HG03439 (cell line): ENCODE results near the gene VOPP1.
A peak's percentile ranks its signal among the peaks of the same experiment; 100 is the strongest.
"Not testable (repeated sequence)": the region's sequence is repeated elsewhere in the genome, so short reads cannot be mapped to it uniquely, and the experiment has no call there.

ENCODE experiments used
- ATAC-seq: cut with Tn5 transposase; IDR thresholded peaks from one replicate; pipeline ENCODE4 v1.9.1; 2021; ENCODE audit warnings: mild to moderate bottlenecking, moderate library complexity; ENCODE audit not compliant: unreplicated experiment

Gene VOPP1

DNA sequence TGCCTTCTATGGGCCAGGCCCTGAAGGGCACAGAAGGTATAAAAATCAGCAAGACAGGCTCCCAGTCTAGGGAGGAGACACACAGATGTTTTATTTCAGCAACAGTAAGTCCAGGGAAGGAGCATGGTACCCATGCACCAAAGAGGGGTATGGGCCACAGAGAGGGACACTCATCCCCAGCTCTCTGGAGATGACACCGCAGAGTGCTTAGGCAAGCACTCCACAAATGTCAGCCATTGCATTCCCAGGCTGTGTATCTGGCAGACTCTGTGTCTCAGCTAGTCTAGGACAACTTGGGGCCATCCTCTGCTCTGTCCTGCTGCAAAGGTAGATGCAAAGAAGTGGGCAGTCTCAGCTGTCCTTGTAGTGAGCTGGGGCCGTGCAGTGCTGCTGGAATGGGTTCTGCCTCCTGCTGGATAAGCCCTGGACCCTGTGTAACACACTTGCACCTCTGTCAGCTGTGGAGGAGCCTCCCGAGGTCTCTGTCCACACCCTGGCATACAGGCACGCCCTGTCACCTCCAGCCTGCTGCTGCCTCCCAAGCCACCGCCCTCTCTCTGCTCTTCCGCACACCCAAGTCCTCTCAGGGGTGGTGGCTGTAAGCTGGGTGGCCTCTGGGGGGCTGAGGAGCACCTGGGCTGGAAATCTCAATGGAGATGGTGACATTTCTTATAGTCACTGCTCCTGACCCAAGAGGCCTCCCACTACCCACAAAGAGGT is 57.6 kb downstream of the VOPP1 start:
- ATAC-seq = no peak

DNA sequence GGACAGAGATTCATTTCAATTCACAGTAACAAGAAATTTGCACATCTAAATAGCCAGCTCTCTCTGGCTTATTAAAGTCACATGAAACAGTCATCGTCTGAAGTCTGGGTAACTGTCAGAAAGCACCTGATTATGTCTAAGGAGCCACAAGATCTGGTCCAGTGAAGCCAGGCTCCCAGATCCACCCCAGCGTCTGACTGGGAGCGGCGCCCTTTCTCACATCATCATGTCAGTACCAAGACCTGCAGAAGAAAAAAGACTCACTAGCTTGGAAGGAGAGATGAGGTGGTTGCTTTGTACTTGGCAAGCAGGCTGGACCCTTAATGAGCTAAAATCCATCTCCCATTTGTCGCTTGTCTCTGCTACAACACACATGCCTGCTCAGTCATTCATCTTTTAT is 58.4 kb downstream of the VOPP1 start:
- ATAC-seq = no peak

DNA sequence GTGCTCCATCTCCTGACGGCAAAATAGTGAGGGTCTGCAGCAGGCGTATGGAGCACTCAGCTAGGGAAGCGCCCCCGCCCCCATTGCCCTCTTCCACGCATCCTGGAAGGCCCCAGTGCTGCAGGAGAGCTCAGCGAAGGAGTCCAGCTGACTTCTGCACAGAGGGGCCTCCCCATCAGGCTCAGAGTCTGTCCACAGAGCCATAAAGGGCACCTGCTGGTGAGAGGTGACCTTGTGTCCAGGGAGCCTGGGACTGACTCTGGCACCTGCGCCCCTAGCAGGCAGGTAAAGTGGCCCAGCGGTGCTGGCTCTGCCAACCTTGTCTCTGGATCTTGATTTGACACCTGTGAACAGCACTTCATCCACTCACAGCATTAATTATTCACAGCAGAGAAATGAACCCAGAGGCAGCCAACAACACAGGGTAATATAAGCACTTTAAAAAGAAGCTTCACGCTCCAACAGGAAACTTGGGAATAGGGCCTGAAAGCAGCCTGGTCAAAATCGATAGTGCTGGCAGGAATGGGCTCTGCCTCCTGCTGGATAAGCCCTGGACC is 59.6 kb downstream of the VOPP1 start:
- no peak for ATAC-seq

DNA sequence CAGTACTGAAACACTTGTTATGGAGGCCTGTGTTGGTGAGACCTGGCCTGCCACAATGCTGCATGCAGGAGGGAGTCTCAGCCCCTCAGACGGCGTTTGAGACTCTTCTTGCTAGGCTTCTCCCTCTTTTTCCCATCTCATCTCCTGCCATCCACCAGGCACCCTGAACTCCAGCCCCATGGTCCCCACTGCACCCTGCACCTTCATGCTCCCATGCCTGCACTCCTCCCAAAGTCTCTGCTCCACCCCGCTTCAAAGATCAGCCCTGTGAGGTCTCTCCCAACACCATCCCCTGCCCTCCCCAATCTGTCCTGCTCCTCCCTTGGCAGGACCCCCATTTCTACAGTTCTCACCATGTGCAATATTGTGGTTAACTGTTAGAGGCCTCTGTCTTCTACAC is 61.7 kb downstream of the VOPP1 start:
- ATAC-seq = no peak

DNA sequence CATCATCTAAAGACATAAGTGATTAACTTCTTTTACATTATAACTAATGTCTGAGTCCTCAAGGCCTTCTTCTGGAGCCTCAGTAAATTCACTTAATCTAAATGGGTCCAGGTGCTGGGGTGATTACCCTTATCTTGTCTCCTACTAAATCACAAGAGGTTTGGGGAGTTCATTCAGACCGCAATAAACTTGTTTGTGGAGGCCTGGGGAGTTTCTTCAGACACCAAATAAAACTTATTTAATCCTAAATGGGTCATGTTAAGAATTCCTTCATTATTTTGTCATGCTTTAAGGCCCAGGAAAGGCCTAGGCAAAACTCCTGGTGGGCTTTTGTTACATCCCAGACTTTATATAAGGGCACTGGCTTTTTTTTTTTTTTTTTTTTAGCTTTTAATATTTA is 62.1 kb downstream of the VOPP1 start:
- not testable (repeated sequence) for ATAC-seq

DNA sequence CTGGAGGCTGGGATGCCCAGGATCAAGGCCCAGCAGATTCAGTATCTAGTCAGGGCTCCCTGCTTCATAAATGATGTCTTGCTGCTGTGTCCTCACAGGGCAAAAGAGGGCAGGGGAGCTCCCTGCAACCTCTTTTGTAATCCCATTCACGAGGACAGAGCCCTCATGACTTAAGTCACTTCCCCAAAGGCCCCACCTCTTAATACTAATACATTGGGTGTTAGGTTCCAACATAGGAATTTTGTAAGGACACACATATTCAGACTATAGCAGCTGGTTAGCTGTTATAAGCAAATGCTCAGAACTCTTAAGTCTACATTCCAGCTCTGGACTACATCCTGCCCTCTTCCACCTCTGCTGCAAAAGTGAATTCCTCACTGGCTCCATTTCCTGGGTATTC is 63.0 kb downstream of the VOPP1 start:
- peak; percentile 18 for ATAC-seq

DNA sequence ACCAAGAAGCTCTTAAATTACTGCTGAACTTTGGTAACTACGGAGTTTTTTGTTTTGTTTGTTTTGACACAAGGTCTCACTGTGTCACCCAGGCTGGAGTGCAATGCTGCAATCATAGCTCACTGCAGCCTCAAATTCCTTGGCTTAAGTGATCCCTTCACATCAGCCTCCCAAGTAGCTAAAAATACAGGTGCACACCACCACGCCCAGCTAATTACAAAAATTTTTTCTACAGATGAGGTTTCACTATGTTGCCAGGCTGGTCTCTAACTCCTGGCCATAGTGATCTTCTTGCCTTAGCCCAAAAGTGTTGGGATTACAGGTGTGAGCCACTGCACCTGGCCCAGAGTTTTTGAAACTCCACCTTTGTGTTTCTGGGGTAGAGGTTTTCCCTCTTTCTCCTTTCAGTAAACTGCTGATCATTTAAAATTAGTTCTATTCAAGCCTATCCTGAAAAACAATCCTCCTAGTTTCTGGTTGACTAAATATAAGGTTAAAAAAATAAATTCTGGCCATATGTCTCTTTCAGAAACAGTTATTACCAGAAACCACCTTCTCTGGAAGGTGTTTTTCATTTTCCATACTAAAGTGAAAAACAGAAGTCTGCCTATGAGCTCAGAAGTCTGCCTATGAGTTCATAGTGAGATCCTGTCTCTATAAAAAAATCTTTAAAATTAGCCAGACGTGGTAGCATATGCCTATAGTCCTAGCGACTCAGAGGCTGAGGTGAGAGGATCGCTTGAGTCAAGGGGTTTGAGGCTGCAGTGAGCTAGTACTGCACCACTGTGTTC is 63.9 kb downstream of the VOPP1 start:
- ATAC-seq = peak; percentile 78

DNA sequence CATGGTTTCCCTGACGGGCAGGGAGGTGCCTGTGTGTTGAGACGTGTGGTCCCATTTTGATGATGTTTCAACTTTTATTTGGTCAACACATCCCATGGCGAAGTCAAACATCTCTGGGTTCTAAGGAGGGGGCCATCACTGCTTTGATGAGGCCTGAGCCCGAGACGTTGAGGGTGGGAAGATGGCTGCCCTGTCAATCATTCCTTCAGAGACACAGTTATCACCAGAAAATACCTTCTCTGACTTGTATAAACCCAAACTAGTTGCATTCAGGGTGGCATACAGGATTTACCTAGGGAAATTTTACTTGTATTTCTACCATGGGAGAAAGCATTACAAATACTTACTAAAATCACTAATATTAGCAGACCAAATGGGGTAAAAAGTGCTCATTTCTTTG is 64.6 kb downstream of the VOPP1 start:
- ATAC-seq = no peak

DNA sequence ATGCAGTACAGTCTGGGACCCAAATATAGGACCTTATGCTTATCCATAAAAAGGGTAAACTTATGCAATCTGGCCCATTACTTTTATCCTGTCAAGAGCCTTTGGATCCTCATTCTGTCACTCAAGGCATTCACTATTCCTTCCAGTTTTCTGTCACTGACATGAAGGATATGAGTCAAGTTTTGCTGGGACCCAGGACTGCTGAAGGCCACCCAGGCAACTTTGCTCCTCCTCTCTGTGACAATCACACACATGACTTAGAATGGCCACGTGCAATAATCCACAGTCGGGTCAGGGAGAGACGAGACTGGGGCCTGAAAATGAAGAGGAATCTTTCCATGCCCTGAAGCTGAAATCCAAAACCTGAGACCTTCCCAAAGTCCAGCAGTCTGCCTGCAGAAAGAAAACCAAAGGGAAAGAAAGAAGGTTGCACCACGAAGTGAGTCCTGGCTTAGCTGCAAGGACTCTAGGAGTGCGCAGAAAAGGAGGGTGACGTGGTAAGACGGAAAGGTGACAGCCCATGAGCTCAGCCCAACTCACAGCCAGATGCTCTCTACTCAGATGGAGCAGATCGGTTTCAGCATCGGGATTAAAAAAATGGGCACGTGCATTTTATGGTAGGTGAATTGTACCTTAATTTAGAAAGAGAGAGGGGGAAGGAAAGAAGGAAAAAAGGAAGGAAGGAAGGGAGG is 67.2 kb downstream of the VOPP1 start:
- ATAC-seq = no peak

DNA sequence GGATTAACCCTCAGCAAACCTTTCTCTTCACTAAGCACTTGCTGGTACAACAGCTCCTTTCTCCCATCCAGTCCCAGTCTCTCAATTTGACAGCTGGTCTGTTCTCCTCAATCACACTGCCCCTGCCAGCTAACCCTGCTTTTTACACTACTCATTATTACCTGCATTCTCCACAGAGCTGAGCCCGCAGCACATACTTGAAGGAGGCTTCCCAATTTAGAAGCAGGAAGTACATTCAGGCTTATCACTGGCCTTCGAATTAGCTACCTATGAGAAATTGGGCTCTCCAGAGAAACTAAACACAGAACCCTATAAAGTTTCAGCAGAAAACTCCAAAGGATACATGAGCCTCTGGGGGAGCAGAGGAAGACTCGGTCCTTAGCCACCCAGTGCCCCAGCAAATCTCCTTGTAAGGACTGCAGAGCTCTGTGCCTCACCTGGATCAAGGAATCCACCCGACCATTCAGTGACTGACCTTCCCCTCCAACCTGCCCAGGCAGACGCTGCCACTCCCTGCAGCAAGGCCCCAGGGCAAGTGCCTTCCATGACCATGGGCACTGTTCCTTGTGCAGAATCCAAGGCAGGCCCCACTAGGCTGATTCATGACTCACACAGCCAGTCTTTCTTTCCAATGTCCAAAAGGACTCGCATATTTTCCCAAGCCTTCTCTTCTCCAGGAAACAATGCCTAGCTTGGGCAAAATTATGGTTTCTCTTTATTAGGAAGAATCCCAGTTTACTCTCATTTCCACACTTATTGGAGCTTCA is 68.0 kb downstream of the VOPP1 start:
- ATAC-seq = no peak

DNA sequence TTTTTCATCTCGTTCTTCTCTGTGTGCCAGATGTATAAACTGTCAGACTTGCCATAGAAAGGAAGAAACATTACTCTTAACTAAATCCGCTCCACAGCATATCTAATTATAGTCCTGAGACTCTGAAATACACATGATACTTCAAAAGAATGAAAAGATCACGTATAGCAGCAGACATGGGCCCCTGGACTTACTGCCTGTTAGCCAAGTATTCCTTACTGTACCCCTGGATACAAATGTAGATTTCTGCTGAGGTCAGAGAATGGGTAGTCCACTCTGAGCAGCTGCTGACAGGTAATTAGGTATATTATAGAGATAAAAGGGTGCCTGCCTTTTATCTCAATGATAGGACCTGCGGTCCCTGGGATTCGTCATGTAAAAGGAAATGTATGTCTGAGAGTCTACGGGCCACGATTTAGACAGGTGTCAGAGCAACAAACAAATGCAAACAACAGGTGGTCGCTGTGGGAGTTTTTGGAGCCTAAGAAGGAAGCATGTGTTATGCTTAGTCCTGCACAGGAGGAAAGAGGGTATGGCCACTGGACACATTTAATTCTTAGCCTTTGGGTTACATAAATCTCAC is 69.4 kb downstream of the VOPP1 start:
- no peak for ATAC-seq

DNA sequence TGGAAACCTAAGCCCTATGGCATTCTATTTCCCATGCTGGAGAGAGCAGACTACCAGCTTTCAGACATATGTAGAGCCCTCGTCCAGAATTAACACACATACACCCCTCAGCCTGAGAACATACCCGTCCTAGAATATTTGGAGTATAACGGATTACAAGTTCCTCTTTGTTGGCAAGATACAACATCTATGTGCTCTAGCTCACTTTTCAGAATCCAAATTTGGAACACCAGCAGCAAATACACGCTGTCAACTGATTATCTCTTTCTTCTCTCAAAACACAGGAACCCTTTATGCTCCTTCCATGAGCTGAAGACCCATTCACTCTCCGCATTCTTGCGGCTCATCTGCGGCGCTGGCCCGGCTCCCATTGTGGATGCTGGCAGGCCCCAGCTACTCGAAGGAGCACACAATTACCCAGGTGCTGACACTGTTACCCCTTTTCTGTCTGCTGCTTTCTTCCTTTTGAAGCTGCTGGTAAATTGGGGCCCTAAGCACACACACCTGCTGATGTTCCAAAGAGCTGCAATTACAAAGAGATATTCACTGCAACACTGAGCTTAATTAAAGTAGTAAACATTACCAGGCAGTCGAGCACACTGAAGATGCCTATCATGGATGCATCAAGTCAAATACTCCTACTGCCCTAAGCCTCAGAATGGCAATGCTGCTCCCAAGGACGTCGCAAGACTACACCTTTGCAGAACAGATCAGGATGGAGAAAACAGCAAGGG is 70.0 kb downstream of the VOPP1 start:
- ATAC-seq = no peak

DNA sequence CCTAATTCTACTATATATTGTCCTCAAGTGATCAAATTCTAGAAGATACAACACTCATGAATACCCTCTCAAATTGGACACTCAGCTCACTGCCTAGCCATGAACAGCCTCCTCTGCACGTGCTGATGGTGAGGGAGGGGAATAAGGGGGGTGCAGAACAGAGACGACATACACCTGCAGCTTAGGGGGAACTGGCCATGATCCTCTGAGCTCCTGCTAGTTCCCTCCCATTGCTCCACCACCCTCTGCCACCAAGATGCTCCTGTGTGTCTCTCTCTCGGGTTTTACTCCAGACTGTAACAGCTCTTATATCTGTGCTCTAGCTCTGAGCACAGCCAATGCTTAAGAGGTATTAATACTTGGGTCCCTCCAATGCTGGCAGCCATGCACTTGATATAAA is 70.7 kb downstream of the VOPP1 start:
- ATAC-seq = no peak

DNA sequence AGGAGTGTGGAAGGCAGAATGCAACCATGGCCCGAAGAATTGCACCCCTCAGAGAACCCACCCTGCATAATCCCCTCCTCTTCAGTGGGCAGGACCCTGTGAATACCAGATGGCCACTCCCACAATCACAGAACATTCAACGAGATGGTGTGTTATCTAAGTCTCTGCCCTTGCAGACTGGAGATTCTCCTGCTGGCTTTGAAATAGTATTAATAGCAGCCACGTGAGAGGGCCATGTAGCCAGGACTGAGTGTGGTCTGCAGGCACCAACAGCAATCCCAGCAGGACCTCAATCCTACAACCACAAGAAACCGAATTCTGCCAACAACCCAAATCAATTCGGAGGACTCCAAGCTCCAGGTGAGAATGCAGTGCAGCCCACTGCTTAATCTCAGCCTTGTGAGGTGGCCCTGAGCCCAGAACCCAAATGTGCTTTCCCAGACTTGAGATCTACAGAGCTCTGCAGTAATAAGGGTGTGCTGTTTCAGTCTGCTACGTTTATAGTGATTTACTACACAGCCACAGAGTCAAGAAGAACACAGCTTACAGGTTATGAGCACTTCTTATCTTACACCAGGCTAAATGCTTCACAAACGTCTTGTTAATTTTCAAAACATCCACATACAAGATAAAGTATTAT is 72.1 kb downstream of the VOPP1 start:
- no peak for ATAC-seq

DNA sequence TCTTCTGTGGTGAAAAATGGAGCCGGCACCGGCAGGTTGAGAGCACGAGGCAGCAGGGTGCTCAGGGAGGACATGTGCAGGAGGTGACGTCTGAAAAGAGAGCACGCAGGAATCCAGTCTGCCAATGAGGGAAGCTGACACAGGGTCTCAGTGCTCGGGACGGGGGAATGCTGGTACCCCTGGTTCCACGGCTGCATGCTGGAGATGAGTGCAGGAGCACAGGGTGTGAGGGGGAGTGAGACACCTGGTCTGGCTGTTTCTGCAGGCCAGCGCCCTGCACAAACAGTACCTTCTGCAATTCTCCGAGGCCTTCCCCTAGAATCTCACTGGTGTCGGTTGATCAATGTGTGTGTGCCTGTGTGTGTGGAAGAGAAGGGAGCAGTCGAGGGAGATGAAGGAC is 72.7 kb downstream of the VOPP1 start:
- ATAC-seq = no peak

DNA sequence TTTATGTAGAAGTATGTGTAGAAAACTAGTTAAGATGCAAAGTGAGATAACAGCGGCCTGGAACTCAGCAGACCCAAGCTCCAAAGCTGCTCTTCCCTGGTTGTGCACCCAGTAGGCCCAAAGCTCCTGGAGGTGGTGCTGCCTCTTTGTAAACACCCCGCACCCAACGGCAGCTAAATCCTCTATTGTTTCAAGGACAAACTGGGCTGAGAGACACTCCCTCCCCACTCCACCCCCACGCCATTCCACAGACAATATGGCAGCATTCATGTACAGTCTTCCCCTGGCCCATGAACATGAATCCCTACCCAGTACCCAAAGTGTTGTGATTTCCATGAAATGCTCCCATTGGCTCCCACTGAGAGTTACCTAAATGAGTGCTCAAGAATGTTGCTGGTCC is 73.5 kb downstream of the VOPP1 start:
- no peak for ATAC-seq

DNA sequence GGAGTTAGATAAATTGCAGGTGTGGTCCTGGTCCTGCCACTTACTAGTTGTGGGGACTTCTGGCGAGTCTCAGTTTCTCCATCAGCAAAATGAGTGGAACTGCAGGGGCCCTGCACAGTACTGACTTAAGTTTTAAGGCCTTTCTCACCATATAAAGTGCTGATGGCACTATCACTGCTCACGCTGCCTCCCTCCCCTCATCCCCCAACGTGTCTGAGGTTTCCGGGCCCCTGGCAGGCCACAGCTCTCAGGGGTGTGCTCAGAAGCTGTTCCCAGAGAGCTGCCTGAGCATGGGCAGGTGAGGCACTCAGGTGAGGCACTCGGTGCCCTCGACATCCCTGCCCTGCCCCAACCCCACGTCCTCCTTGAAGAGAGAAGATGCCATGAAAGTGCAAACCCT is 74.2 kb downstream of the VOPP1 start:
- ATAC-seq = no peak

DNA sequence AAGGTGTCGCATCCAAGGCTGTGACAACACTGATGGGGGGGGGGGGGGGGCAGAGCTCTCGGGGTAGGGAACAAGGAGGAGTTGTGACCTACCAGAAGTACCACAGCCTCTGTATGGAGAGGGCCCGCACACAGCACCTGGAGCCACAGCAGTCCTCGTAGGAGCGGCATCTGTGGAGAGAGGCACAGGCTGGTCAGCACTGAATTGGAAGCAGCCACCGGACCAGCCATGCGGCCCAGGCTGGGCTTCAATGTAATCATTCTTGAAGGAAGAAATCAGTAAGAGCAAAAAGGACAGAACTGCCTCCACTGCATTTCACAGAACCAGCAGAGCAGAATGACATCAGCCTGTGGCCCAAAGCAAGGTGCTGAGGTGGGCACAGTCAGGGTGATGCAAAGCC is 74.8 kb downstream of the VOPP1 start:
- ATAC-seq = no peak

DNA sequence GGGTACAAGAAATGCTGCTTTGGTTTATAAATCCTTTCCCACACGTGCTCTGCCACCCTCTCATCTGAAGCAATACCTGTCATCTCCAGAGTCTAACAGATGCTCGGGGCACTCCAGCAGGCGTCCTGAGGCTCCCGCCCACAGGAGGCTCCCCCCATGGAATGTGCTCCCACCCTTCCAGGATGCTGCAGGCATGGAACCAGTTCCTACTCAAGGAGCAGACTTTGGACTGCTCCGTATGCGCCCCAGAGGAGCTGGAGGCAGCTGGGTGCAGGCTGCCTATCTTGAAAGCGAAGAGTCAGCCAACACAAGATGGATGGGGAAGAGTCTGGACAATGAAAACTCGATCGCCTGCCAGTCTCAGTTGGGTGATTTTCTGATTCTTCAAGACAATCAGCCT is 75.4 kb downstream of the VOPP1 start:
- no peak for ATAC-seq
